HG03025 (cell line): ENCODE measurements around the gene POU3F1.
A peak's percentile ranks its signal among the peaks of the same experiment; 100 is the strongest.
"Not testable (repeated sequence)": the region's sequence is repeated elsewhere in the genome, so short reads cannot be mapped to it uniquely, and the experiment has no call there.

Experiments
- ATAC-seq: cut with Tn5 transposase; IDR thresholded peaks from one replicate; pipeline ENCODE4 v1.9.1; 2021; ENCODE audit warnings: mild to moderate bottlenecking, moderate library complexity; ENCODE audit not compliant: unreplicated experiment, low FRiP score

The POU3F1 gene

DNA sequence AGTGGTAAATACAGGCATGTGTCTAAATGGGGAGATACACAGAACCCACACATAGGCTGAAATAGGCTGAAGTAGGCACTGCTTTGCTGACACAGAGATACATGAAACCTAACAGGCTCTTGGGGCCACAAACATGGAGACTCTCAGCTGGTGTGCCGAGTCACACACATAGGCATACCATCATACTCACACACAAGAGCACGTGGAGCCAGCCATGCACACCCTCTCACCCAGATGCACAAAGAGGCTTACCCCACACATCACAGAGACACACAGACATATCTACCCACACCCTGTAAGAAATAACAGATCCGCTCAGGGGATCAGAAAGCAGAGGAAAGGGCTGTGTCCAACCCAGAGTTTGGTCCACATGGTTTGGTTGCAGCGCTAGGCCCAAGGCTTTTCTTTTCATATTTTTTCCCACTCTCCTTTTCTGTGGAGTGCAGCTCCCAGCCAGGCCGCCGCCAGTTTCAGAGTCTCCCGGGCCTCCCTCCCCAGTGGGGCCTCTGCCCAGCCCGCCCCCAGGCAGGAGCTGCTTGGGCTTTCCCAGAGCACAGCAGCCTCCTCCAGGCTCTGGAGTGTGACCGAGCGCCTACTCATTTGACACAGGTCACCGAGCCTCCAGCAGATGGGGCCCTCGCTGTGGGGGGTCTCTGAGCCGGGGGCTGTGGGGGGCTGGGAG is 3.9 kb upstream of the POU3F1 start:
- ATAC-seq: no peak

DNA sequence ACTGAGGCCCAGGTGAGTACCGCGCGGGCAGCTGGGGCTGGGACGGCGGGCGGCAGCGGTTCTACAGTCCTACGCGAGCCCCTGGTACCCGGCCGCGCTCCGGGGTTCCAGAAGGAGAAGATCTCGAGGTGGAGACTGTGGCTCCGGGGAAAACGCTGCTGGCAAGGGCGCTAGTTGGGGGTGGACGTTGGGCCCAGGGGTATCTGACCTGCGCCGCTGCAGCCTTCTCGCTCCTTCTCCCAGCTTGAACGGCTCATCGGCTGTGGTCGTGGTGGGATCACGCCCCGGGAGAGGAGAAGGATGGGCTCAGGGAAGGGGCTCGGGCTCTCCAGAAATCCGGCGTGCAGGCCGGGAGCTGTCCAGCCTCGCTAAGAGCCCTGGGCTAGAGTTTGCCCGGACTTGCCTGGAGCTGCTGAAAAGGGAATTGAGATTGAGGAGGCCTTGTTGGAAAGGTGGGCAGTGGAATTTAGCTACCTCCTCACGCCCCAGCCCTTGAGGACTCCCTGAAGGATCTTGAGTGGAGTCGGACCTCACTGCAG is 1.1 kb upstream of the POU3F1 start:
- ATAC-seq: no peak

- ATAC-seq: peak; percentile 58
Observed at GRCh38 chr1:38046884-38047602, 450 bp upstream of the POU3F1 start.

DNA sequence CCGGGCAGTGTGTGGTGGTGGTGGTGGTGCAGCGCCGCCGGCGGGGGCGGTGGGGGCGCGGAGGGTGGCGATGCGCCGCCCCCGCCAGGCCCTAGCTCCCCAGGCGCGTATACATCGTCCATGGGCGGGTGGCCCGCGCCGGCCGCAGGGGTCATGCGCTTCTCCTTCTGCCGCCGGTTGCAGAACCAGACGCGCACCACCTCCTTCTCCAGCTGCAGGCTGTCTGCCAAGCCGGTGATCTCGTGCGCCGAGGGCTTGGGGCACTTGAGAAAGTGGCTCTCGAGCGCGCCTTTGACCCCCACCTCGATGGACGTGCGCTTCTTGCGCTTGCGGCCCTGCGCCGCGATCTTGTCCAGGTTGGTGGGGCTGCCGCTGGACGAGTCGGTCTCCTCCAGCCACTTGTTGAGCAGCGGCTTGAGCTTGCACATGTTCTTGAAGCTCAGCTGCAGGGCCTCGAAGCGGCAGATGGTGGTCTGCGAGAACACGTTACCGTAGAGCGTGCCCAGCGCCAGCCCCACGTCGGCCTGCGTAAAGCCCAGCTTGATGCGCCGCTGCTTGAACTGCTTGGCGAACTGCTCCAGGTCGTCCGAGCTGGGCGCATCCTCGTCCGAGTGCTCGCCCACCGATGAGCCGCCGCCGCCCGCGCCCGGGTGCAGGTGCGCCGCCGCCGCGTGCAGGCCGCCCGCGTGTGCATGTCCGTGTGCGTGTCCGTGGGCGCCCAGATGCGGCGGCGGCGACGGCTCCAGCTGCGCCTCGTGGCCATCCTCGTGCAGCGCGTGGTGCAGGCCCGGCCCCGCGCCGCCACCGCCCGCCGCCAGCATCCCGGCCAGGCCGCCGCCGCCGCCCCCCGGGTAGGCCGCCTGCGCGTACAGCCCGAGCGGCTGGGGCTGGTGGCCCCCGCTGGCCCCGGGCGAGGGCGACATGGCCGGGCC is 926 bp downstream of the POU3F1 start:
- ATAC-seq: peak; percentile 16

DNA sequence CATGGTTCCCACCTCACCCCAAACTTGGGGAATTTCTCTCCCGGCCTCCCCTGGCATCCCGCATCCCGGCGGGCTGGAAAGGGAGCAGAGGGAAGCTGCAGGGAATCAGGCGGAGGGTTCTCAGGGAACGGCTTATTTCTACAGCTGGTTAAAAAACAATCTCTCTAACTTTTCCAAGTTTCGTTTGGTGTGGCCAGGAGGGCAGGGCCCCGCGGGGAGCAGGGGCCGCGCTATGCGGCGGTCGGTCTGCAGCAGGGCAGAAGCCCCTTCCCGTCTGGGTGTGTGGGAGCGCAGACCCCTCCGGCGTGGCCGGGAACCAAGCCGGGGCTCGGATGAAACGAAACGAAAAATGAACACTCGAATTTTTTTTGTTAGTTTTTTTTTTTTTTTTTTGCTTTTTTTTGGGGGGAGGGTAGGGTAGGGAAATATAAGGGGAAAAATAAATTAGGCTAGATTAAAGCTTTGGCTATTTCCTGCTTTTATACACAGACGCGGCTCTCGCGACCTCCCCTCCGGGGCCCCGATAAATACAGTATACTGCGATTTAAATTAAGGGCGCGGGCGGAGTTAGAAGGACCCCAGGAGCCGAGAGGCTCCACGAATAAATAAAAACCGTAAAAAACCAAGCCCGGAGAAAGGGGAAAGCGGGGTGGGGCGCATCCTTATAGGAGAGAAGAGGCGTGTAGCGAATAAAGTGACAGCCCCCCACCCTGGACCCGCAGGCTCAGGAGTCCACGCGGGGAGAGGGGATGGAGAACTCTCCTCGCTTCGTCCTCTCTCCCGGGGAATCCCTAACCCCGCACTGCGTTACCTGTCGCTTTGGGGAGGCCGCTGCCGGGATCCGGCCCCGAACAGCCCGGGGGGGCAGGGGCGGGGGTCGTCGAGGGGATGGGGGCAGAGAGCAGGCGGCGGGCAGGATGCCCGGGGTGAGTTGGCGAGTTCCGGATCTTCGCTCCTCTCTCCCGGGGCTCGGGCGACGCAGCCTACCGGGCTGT is 2.1 kb downstream of the POU3F1 start:
- no peak for ATAC-seq

GRCh38 chr1:38043036-38043747 is 3.4 kb downstream of the POU3F1 start:
- no peak for ATAC-seq

- no peak for ATAC-seq
Observed at GRCh38 chr1:38041936-38042834, 4.4 kb downstream of the POU3F1 start.

DNA sequence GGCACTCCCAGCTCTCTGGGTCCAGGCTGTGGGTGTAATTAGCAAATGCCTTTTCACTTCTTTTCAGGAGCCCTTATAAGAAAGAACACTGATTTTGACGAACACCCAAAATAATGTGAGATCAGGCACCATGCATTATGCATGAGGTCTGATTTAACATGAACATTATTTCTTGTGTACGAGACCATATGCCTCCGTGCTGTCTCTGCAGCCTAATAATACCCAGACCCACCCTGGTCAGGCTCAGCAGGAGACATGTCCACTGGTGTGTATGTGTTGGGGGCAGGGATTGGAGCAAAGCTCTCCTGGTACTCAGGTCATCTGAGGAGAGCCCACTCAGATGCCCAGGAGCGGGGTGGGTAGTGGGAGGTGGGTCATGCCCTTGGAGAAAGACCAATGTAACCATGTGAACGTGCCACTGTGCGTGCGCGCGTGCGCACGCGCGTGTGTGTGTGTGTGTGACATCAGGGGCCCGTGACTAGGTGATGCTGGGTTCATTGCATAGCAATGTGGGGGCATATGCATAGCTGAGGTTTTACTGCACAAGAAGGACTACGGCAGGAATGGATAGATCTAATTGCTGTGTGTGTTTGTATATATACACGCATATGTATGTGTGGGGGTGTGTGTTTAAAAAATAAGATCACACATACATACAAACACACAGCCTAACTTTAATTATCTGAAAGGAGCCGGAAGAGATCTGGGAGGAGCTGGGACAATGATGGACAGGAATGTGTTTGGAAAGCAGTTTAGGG is 7.1 kb downstream of the POU3F1 start:
- no peak for ATAC-seq

GRCh38 chr1:38038861-38039260 is 7.7 kb downstream of the POU3F1 start:
- ATAC-seq: no peak

- no peak for ATAC-seq
Observed at GRCh38 chr1:38037221-38037939, 9.2 kb downstream of the POU3F1 start.

DNA sequence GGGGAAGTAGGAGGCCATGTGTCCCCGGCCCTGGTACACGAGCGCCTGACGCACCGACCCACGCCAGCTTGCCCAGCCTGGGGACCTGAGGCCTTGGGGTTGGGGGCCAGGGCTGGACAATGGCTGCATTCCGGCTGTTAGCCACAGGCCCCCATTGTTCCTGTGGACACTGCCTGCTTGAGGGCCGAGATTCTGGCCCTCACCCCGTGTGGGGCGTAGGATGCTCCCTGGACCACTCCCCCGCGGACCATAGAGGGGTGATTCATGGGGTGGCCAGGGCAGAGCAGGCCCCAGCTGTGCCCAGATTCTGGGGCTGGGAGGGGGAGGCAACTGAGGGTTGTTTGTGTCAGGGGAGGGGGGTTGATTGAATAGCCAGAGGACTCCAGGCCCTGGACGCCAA is 11.7 kb downstream of the POU3F1 start:
- ATAC-seq: no peak

- ATAC-seq: not testable (repeated sequence)
Observed at GRCh38 chr1:38032992-38033391, 13.6 kb downstream of the POU3F1 start.

- no peak for ATAC-seq
Observed at GRCh38 chr1:38031513-38031866, 15.1 kb downstream of the POU3F1 start.

DNA sequence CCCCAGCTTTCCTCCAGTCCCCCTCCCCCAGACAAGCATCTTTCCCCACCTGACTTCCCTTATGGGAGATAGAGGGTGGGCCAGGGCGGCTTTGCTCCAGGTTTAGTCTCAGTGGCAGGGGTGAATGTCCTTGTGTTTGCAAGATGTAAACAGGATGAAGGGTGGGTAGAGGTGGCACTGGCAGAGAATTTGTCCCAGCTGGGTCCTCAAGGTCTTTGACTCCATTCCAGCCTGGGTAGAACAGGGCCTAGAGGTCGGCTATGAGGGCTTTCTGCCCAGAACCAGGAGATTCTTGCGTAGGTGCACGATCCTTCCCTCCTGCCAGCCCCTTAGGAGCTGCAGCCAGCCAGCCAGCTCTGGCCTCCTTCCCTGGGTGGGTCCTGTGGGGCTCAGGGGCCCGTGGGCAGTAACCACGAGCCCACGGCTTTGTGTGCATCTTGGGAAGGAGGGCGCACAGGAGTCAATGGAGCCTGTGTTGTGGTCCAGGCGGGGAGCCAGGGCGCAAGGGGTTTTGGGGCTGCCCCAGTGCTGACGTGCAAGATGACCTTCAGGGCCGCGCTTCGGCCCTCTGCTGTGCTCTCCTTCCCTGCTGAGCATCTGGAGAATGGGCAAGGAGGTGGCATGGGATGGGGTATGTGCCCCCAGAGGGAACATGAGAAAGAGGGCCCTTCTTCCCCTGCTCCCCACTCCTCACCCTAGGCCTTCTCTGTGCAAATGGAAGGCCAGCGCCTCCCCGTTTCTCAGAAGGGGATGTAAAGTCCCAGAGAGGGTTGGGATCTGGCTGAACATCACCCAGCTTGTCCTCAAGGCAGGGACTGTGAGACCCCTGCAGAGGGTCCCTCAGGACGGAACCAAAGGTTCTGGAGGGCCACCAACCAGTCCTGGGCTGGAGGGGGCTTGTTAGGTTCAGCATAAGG is 15.7 kb downstream of the POU3F1 start:
- no peak for ATAC-seq

DNA sequence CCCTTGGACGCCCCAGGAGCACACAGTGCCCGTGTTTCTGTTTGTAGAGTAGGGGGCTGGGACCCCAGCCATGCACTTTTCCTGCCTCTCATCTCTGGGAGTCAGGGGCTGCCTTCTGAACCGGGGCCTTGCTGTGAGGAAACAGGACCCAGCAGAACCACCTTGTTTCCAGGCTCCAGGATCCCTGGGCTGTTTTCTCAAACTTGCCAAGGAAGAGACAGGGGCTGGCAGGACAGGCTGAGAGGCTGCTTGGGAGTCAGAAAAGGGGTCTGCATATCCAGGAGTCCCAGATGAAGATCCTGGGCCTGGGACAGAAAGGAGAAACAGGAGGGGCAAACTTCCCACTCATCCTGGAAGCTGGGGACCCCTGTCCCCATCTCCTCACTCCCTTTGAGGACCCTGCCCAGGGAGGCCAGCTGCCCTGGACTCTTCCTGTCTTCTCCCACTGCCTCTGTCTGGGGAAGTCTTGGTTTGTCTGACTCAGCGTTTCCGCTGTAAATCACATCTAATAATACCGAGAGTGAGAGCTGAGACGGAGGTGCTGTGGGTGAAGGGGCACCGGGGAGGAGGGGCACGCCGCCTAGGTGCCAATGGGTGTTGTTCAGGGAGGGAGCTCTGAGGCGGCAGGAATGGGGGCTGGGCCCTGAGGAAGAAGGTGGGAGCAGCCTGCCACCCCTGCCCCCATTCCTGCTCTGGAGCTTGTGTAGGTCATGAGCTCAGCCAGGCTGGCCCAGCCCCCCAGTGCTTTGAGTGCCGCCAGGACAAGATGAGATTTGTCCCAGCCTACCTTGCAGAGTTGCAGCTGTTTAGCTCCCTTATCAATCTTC is 16.7 kb downstream of the POU3F1 start:
- no peak for ATAC-seq
